Breast epithelium (tissue), 3 donors: ENCODE measurements around the gene LMO2.

Experiments
- CTCF ChIP-seq, 3 donors: fragments of 450-650 bp; IDR thresholded peaks; one replicate each; pipeline ENCODE4 v1.5.1; 2016 to 2017; ENCODE audit warnings: antibody characterized with exemption in 3 of 3, mild to moderate bottlenecking in 3 of 3, moderate library complexity in 3 of 3
- POLR2A ChIP-seq: fragments of 450-650 bp; IDR thresholded peaks from one replicate; pipeline ENCODE4 v1.6.1; 2016; ENCODE audit warnings: antibody characterized with exemption, mild to moderate bottlenecking, moderate library complexity
- POLR2AphosphoS5 ChIP-seq, 3 donors: sonication (generic); formaldehyde crosslinking; IDR thresholded peaks; one replicate each; pipeline ENCODE4 v1.6.1; 2017; ENCODE audit warnings: antibody characterized with exemption in 3 of 3

- TF ChIP-seq CTCF (IDR thresholded peaks at IDR 0.05) (no peak), POLR2AphosphoS5 (IDR thresholded peaks at IDR 0.05) (no peak), POLR2A (no peak)
Observed at GRCh38 chr11:33896911-33897310, 5.0 kb upstream of the LMO2 start.
